SK-N-SH (cell line): ENCODE data around the gene C12orf60. TPM values are rescaled to one million over a fixed set of nuclear protein-coding genes. Genes with fewer than 3 reads are reported as not detected.

Experiments used
- CTCF ChIA-PET: fragments of 300-600, 350-600 bp; formaldehyde crosslinking; extraction: SDS; loops from one replicate; lab custom pipeline; 2021; lab: Yijun Ruan, JAX
- POLR2A ChIA-PET: fragments of 350-600 bp; sonication (Branson Sonifier 250); formaldehyde crosslinking; extraction: SDS; loops from one replicate; lab custom pipeline; 2020; ENCODE audit warnings: antibody characterized with exemption, inconsistent platforms; lab: Yijun Ruan, JAX
- DNase-seq: peaks from one replicate; pipeline ENCODE4 v3.0.0; 2012
- H2AFZ ChIP-seq: fragments of 200-600 bp; sonication (generic); 2 replicates; pipeline ENCODE4 v1.8.1; 2016; ENCODE audit warnings: antibody characterized with exemption, mild to moderate bottlenecking, low read depth
- H3F3A ChIP-seq: fragments of 200-600 bp; sonication (generic); replicated peaks from 2 replicates; pipeline ENCODE3; 2016; ENCODE audit warnings: antibody characterized with exemption, mild to moderate bottlenecking; ENCODE audit not compliant: insufficient read depth
- H3K27ac ChIP-seq, 2 experiments: fragments of 200-500 bp in 1 of 2; fragments of 200-600 bp in 1 of 2; sonication (Bioruptor generic) in 1 of 2; sonication (generic), shearing (Covaris generic) in 1 of 2; 2 replicates each; pipeline versions ENCODE4 v1.5.1 to v1.6.1; 2014 to 2016; ENCODE audit warnings: low read depth in 2 of 2, inconsistent platforms in 1 of 2, low read length in 1 of 2, mild to moderate bottlenecking in 1 of 2, mixed read lengths in 1 of 2
- H3K27me3 ChIP-seq: fragments of 200-600 bp; sonication (generic), shearing (Covaris generic); 2 replicates; pipeline ENCODE4 v1.6.1; 2016; ENCODE audit warnings: mixed run types; ENCODE audit not compliant: insufficient read depth
- H3K36me3 ChIP-seq, 2 experiments: fragments of 200-500 bp in 1 of 2; fragments of 200-600 bp in 1 of 2; sonication (Bioruptor generic) in 1 of 2; sonication (generic) in 1 of 2; replicated peaks in 1 of 2; 2 replicates each; pipeline versions ENCODE3 to v1.5.1; 2014 to 2016; ENCODE audit warnings: low read length in 1 of 2, mild to moderate bottlenecking in 1 of 2; ENCODE audit not compliant: insufficient read depth in 2 of 2, control insufficient read depth in 1 of 2
- H3K4me1 ChIP-seq, 2 experiments: fragments of 200-500 bp in 1 of 2; fragments of 200-600 bp in 1 of 2; sonication (Bioruptor generic) in 1 of 2; sonication (generic), shearing (Covaris generic) in 1 of 2; 2 replicates each; pipeline versions ENCODE4 v1.5.1 to v1.6.1; 2014 to 2016; ENCODE audit warnings: low read depth in 1 of 2, low read length in 1 of 2, mixed run types in 1 of 2; ENCODE audit not compliant: insufficient read depth in 2 of 2, control insufficient read depth in 1 of 2
- H3K4me2 ChIP-seq: fragments of 200-600 bp; sonication (generic), shearing (Covaris generic); 2 replicates; pipeline ENCODE4 v1.6.1; 2017; ENCODE audit warnings: mixed run types
- H3K4me3 ChIP-seq, 2 experiments: fragments of 200-500 bp in 1 of 2; fragments of 200-600 bp in 1 of 2; sonication (Bioruptor generic) in 1 of 2; sonication (generic), shearing (Covaris generic) in 1 of 2; 2 replicates each; pipeline versions ENCODE4 v1.5.1 to v1.8.1; 2014 to 2016; ENCODE audit warnings: low read depth in 2 of 2, inconsistent platforms in 1 of 2, low read length in 1 of 2, mild to moderate bottlenecking in 1 of 2, mixed read lengths in 1 of 2, moderate library complexity in 1 of 2
- H3K79me2 ChIP-seq: fragments of 200-600 bp; sonication (generic); 2 replicates; pipeline ENCODE4 v1.8.1; 2017; ENCODE audit warnings: mild to moderate bottlenecking; ENCODE audit not compliant: insufficient read depth
- H3K9ac ChIP-seq: fragments of 200-600 bp; sonication (generic); 2 replicates; pipeline ENCODE4 v1.6.1; 2017; ENCODE audit warnings: mixed run types
- H3K9me2 ChIP-seq: fragments of 200-600 bp; sonication (generic); 2 replicates; pipeline ENCODE4 v1.6.1; 2017; ENCODE audit warnings: mixed run types
- H3K9me3 ChIP-seq: fragments of 200-600 bp; sonication (generic); 2 replicates; pipeline ENCODE4 v1.6.1; 2017; ENCODE audit warnings: mixed run types, mild to moderate bottlenecking, moderate library complexity
- H4K20me1 ChIP-seq: fragments of 200-600 bp; sonication (generic); 2 replicates; pipeline ENCODE4 v1.6.1; 2017; ENCODE audit warnings: mild to moderate bottlenecking, mixed run types; ENCODE audit not compliant: insufficient read depth
- CHD2 ChIP-seq: fragments of 150-350 bp; IDR thresholded peaks from 2 replicates; pipeline ENCODE4 v1.6.1; 2018; ENCODE audit warnings: low read length; ENCODE audit not compliant: partially characterized antibody
- EP300 ChIP-seq, 2 experiments: IDR thresholded peaks; 2 replicates each; pipeline versions ENCODE4 v1.4.0 to v1.6.1; 2012; ENCODE audit warnings: borderline replicate concordance in 1 of 2, low read depth in 1 of 2, low read length in 1 of 2
- FOXJ3 ChIP-seq: sonication (generic); formaldehyde crosslinking; IDR thresholded peaks from 2 replicates; pipeline ENCODE4 v1.5.1; 2020; ENCODE audit warnings: mild to moderate bottlenecking, missing genetic modification reagents
- POLR2AphosphoS5 ChIP-seq: IDR thresholded peaks from 2 replicates; pipeline ENCODE4 v1.6.1; 2012; ENCODE audit warnings: low read depth, low read length
- RAD21 ChIP-seq: IDR thresholded peaks from 2 replicates; pipeline ENCODE4 v1.6.1; 2012; ENCODE audit warnings: mild to moderate bottlenecking, low read length
- RXRA ChIP-seq: IDR thresholded peaks from 2 replicates; pipeline ENCODE4 v1.4.0; 2012; ENCODE audit warnings: low read depth, mild to moderate bottlenecking, borderline replicate concordance
- SIN3A ChIP-seq: IDR thresholded peaks from 2 replicates; pipeline ENCODE4 v1.6.1; 2012; ENCODE audit warnings: low read depth, mild to moderate bottlenecking, low read length, moderate library complexity, borderline replicate concordance
- TAF1 ChIP-seq: IDR thresholded peaks from 2 replicates; pipeline ENCODE4 v1.6.1; 2012; ENCODE audit warnings: low read depth, mild to moderate bottlenecking, low read length, moderate library complexity, borderline replicate concordance
- WGBS: methylation state at CpG from one replicate; pipeline ENCODE4 v1.1.6; 2017; ENCODE audit warnings: low lambda C conversion rate; 5-methylcytosine and 5-hydroxymethylcytosine counted together
- polyA plus RNA-seq, 3 experiments: library from polyadenylated mRNA; depleted of rRNA; stranded (reverse); fragments of >200 nt; gene quantifications; 2 replicates each; pipeline ENCODE4 v1.2.3, GENCODE V29; 2012
- TF ChIP-seq, protein P1 (sequence below): IDR thresholded peaks from 2 replicates; pipeline ENCODE4 v1.4.0; 2012; ENCODE audit warnings: low read depth, borderline replicate concordance
- TF ChIP-seq, protein P2 (sequence below): fragments of 150-350 bp; IDR thresholded peaks from 2 replicates; pipeline ENCODE4 v1.6.1; 2016; ENCODE audit warnings: mild to moderate bottlenecking, low read depth, low read length
- TF ChIP-seq, protein P3 (sequence below): IDR thresholded peaks from 2 replicates; pipeline ENCODE4; 2012
- TF ChIP-seq, protein P4 (sequence below): IDR thresholded peaks from 2 replicates; pipeline ENCODE4 v1.4.0; 2012; ENCODE audit warnings: low read depth
- TF ChIP-seq, protein P5 (sequence below): fragments of 150-350 bp; IDR thresholded peaks from 2 replicates; pipeline ENCODE4 v1.6.1; 2017; ENCODE audit warnings: antibody characterized with exemption, low read length, low read depth, borderline replicate concordance

C12orf60 gene
- polyA plus RNA-seq, 1 of the 3 experiments (the other 2 are of a cell fraction), result 0.87 TPM

DNA sequence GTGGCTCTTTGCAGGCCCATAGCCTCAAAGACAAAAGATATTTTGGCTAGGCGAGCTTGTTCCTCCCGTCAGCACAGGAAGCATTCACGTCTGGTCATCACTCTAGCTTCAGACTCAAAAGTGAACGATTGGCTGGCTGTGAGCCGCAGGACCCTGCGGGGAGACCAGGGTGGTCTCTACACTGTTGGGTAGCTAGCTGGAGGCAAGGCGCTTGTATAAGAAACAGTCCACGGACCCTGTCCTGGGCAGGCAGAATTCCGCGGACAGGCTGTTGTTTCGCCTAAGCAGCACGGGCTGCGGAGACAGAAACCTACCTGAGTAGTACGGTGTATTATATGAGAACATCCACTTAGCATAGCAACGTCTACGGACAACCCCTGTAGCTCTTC, 29.8 kb upstream of the C12orf60 start (continued):
- TF ChIP-seq, protein P1, sequence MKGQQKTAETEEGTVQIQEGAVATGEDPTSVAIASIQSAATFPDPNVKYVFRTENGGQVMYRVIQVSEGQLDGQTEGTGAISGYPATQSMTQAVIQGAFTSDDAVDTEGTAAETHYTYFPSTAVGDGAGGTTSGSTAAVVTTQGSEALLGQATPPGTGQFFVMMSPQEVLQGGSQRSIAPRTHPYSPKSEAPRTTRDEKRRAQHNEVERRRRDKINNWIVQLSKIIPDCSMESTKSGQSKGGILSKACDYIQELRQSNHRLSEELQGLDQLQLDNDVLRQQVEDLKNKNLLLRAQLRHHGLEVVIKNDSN, result no peak

DNA sequence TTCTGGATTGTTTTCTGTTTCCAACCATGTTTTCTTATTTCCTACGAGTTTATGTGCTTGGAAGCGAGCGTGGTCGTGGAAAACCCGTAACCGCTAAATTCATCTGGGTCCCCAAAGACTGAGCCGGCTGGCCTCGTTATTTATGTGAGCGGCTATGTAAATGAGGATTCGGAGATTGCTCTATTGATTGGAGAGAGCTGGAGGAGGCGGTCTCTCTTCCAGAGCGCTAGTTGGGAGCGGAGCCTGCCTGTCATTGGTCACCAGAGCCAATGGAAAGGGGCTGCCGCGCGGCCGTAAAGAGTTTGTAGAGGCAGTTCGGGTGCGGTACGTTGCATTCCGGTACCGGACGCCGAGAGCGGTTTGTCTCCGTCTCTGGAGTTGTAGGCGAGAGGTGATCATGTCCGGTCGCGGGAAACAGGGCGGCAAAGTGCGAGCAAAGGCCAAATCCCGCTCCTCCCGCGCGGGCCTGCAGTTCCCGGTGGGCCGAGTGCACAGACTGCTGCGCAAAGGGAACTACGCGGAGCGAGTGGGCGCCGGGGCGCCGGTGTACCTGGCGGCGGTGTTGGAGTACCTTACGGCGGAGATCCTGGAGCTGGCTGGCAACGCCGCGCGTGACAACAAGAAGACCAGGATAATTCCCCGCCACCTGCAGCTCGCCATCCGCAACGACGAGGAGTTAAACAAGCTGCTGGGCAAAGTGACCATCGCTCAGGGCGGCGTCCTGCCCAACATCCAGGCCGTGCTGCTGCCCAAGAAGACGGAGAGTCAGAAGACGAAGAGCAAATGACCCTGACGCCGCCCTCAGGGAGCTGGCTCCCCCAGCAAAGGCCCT, 29.2 kb upstream of the C12orf60 start:
- CTCF ChIA-PET, result interaction anchor here (0.8 to 1.8 kb wide), 5 partner anchors 9 to 31 kb away, joined by 3 to 4 read pairs (median 4); partner anchors contain the start of genes C12orf60 and WBP11
- Histone ChIP-seq H3K27ac (peak overlapping the region; percentile 53 to 86), H2AFZ (peak overlapping the region; percentile 69), H4K20me1 (peaks cover 7% of the 10 kb centered on the region; the same call in 1 of the 2 replicates), H3K4me1 (peaks cover 0 to 7% of the 10 kb centered on the region in 2 experiments; a peak in 2 of 4 replicates), H3F3A (peaks cover 22% of the 10 kb centered on the region), H3K9me3 (no peaks in the 10 kb centered on the region), H3K79me2 (peaks cover 40% of the 10 kb centered on the region), H3K4me3 (peak overlapping the region; percentile 77 to 84), H3K9me2 (no peaks in the 10 kb centered on the region), H3K4me2 (peak overlapping the region; percentile 82), H3K27me3 (no peaks in the 10 kb centered on the region), H3K9ac (peak overlapping the region; percentile 85), H3K36me3 (no peaks in the 10 kb centered on the region)
- TF ChIP-seq, protein P2, sequence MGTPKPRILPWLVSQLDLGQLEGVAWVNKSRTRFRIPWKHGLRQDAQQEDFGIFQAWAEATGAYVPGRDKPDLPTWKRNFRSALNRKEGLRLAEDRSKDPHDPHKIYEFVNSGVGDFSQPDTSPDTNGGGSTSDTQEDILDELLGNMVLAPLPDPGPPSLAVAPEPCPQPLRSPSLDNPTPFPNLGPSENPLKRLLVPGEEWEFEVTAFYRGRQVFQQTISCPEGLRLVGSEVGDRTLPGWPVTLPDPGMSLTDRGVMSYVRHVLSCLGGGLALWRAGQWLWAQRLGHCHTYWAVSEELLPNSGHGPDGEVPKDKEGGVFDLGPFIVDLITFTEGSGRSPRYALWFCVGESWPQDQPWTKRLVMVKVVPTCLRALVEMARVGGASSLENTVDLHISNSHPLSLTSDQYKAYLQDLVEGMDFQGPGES, result peak; percentile 75
- TF ChIP-seq EP300 (IDR thresholded peaks at IDR 0.05; ENCODE audit: borderline replicate concordance in 1 of 2, low read depth in 1 of 2, low read length in 1 of 2) (no peak), TAF1 (peak; percentile 63), POLR2AphosphoS5 (peak; percentile 94), FOXJ3 (CRISPR knock-in tag) (no peak), SIN3A (peak; percentile 57; the same call in 1 of the 2 replicates), CHD2 (peak; percentile 66), RAD21 (no peak), RXRA (no peak)
- TF ChIP-seq, protein P3, sequence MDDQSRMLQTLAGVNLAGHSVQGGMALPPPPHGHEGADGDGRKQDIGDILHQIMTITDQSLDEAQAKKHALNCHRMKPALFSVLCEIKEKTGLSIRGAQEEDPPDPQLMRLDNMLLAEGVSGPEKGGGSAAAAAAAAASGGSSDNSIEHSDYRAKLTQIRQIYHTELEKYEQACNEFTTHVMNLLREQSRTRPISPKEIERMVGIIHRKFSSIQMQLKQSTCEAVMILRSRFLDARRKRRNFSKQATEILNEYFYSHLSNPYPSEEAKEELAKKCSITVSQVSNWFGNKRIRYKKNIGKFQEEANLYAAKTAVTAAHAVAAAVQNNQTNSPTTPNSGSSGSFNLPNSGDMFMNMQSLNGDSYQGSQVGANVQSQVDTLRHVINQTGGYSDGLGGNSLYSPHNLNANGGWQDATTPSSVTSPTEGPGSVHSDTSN, result peak; percentile 100
- TF ChIP-seq, protein P4, sequence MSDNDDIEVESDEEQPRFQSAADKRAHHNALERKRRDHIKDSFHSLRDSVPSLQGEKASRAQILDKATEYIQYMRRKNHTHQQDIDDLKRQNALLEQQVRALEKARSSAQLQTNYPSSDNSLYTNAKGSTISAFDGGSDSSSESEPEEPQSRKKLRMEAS, result peak; percentile 52; the same call in 1 of the 2 replicates
- TF ChIP-seq, protein P5, sequence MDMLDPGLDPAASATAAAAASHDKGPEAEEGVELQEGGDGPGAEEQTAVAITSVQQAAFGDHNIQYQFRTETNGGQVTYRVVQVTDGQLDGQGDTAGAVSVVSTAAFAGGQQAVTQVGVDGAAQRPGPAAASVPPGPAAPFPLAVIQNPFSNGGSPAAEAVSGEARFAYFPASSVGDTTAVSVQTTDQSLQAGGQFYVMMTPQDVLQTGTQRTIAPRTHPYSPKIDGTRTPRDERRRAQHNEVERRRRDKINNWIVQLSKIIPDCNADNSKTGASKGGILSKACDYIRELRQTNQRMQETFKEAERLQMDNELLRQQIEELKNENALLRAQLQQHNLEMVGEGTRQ, result no peak
- WGBS, result 3% methylated on average over 59 of the region's 67 CpGs
- DNase-seq, result peak; percentile 87
- POLR2A ChIA-PET, result interaction anchor here (0.9 to 1.4 kb wide), 2 partner anchors 28 to 29 kb away, joined by 3 to 5 read pairs; partner anchors contain the start of genes C12orf60 and WBP11
